ENCODE data around the gene HELB. TPM values are rescaled to one million over a fixed set of nuclear protein-coding genes. Genes with fewer than 3 reads are reported as not detected.

The HELB gene
- total RNA-seq, 1 experiment from 2014 or later = 10.7 TPM

GRCh38 chr12:66337381-66338010 lies 35.2 kb downstream of the HELB start:
- H3K27ac Mint-ChIP-seq = no peak overlapping the region
- Histone ChIP-seq H3K23ac (ENCODE audit: insufficient read length, low read depth, low read length) (no peak overlapping the region), H4K20me1 (ENCODE audit: control insufficient read depth, insufficient read depth, insufficient read length) (no peaks in the 10 kb centered on the region), H3K18ac (ENCODE audit: insufficient read length, low read depth, low read length) (no peak overlapping the region), H3K4ac (ENCODE audit: low read depth, low read length) (no peak overlapping the region), H3K56ac (ENCODE audit: insufficient read length, low read depth, low read length) (no peak overlapping the region), H2AFZ (ENCODE audit: low read length) (no peak overlapping the region), H2BK12ac (ENCODE audit: insufficient read length, low read depth, low read length) (no peak overlapping the region), H2AK5ac (ENCODE audit: insufficient read length, low read length) (no peak overlapping the region), H3K27ac (ENCODE audit: insufficient read length, low read depth, low read length) (no peak overlapping the region), H3K79me2 (ENCODE audit: insufficient read depth, low read length) (no peaks in the 10 kb centered on the region), H3T11ph (ENCODE audit: low read length) (no peak overlapping the region), H4K5ac (ENCODE audit: insufficient read length, low read depth, low read length) (no peak overlapping the region), H3K9ac (ENCODE audit: extremely low read depth, insufficient read length, low read length) (no peak overlapping the region), H2BK20ac (ENCODE audit: low read depth, low read length, poor library complexity, severe bottlenecking) (no peak overlapping the region), H2BK5ac (ENCODE audit: insufficient read length, low read length) (no peak overlapping the region), H3K9me3 (ENCODE audit: control insufficient read depth, low read depth, low read length) (peaks cover 13% of the 10 kb centered on the region), H2BK120ac (ENCODE audit: low read depth, low read length, poor library complexity, severe bottlenecking) (no peak overlapping the region), H4K91ac (ENCODE audit: insufficient read length, low read depth, low read length) (no peak overlapping the region), H3K79me1 (ENCODE audit: insufficient read depth, low read depth, low read length, poor library complexity, severe bottlenecking) (no peaks in the 10 kb centered on the region), H3K4me1 (ENCODE audit: insufficient read depth, low read length) (no peaks in the 10 kb centered on the region), H4K8ac (replicated peaks; ENCODE audit: insufficient read length, low read depth, low read length) (no peak overlapping the region), H3K23me2 (ENCODE audit: insufficient read length, low read depth, low read length, poor library complexity, severe bottlenecking) (peaks cover 3% of the 10 kb centered on the region), H3K4me2 (ENCODE audit: insufficient read depth, insufficient read length, low read length) (no peak overlapping the region), H3K14ac (ENCODE audit: insufficient read depth, low read length) (no peak overlapping the region), H2BK15ac (ENCODE audit: low read depth, low read length) (no peak overlapping the region), H3K27me3 (ENCODE audit: insufficient read depth, low read length) (no peaks in the 10 kb centered on the region)
- DNase-seq = no peak
- H3K4me1 Mint-ChIP-seq = no peaks in the 10 kb centered on the region
- H3K36me3 Mint-ChIP-seq (ENCODE audit: insufficient read depth in 1 of 3, low read depth in 3 of 3) = peaks cover 33 to 51% (median 42%) of the 10 kb centered on the region in 3 experiments
- no peak overlapping the region for H3K4me3 Mint-ChIP-seq
- WGBS (ENCODE audit: extremely low coverage, insufficient read length, low lambda C conversion rate) = no CpG with 5 or more reads among the region's 2 CpGs
- no peak for TF ChIP-seq CTCF (conservative IDR thresholded peaks at IDR 0.05)
- H3K27me3 Mint-ChIP-seq (ENCODE audit: low read depth) = no peaks in the 10 kb centered on the region
- peaks cover 13 to 22% of the 10 kb centered on the region in 2 experiments for H3K9me3 Mint-ChIP-seq

Data from H9 (cell line).